MM.1S (cell line): ENCODE results near the gene FCGR2B.
A peak's percentile ranks its signal among the peaks of the same experiment; 100 is the strongest.

Experiments used
- DNase-seq: peaks from one replicate; pipeline ENCODE4 v3.0.0-alpha.2; 2015
- H2AFZ ChIP-seq: fragments of 300-600 bp; sonication (generic); 2 replicates; pipeline ENCODE4 v1.6.0; 2016; ENCODE audit warnings: antibody characterized with exemption, low read length
- H3F3A ChIP-seq: fragments of 300-600 bp; sonication (generic); 2 replicates; pipeline ENCODE4 v1.6.1; 2016; ENCODE audit warnings: mild to moderate bottlenecking, antibody characterized with exemption, low read length, moderate library complexity, mixed read lengths; ENCODE audit not compliant: insufficient read depth
- H3K27ac ChIP-seq: fragments of 300-600 bp; sonication (generic); 2 replicates; pipeline ENCODE4 v1.5.1; 2016; ENCODE audit warnings: mild to moderate bottlenecking, low read length
- H3K27me3 ChIP-seq: fragments of 300-600 bp; sonication (generic); replicated peaks from 2 replicates; pipeline ENCODE4 v1.6.0; 2016; ENCODE audit warnings: low read length; ENCODE audit not compliant: insufficient read depth
- H3K36me3 ChIP-seq: fragments of 300-600 bp; sonication (generic); replicated peaks from 2 replicates; pipeline ENCODE4 v1.6.1; 2016; ENCODE audit warnings: mild to moderate bottlenecking, low read length, mixed read lengths; ENCODE audit not compliant: insufficient read depth
- H3K4me1 ChIP-seq: fragments of 300-600 bp; sonication (generic); 2 replicates; pipeline ENCODE4 v1.6.1; 2016; ENCODE audit warnings: low read length, mixed read lengths
- H3K4me2 ChIP-seq: fragments of 300-600 bp; sonication (generic); 2 replicates; pipeline ENCODE4 v1.6.0; 2016; ENCODE audit warnings: low read depth, low read length
- H3K4me3 ChIP-seq: fragments of 300-600 bp; sonication (generic); 2 replicates; pipeline ENCODE4 v1.5.1; 2016; ENCODE audit warnings: low read length, mixed read lengths
- H3K79me2 ChIP-seq: fragments of 300-600 bp; sonication (generic); 2 replicates; pipeline ENCODE4 v1.6.1; 2016; ENCODE audit warnings: mixed run types, low read length, mixed read lengths
- H3K9ac ChIP-seq: fragments of 300-600 bp; sonication (generic); 2 replicates; pipeline ENCODE4 v1.6.1; 2016; ENCODE audit warnings: low read length, mixed read lengths
- H3K9me2 ChIP-seq: fragments of 300-600 bp; sonication (generic); replicated peaks from 2 replicates; pipeline ENCODE4 v1.6.1; 2016; ENCODE audit warnings: mild to moderate bottlenecking, low read length, mixed read lengths; ENCODE audit not compliant: insufficient read depth
- H3K9me3 ChIP-seq: fragments of 300-600 bp; sonication (generic); replicated peaks from 2 replicates; pipeline ENCODE4 v1.6.1; 2016; ENCODE audit warnings: mild to moderate bottlenecking, low read length, mixed read lengths; ENCODE audit not compliant: insufficient read depth
- H4K20me1 ChIP-seq: fragments of 300-600 bp; sonication (generic); 2 replicates; pipeline ENCODE4 v1.6.1; 2016; ENCODE audit warnings: mild to moderate bottlenecking, low read length, moderate library complexity, mixed read lengths; ENCODE audit not compliant: insufficient read depth
- EZH2 ChIP-seq: fragments of 300-600 bp; sonication (generic); optimal IDR thresholded peaks from 2 replicates; pipeline ENCODE3; 2017; ENCODE audit warnings: low read depth, mild to moderate bottlenecking, antibody characterized with exemption, low read length, mixed read lengths
- EZH2phosphoT487 ChIP-seq: fragments of 300-600 bp; sonication (generic); IDR thresholded peaks from 2 replicates; pipeline ENCODE4 v1.6.1; 2018; ENCODE audit warnings: antibody characterized with exemption, low read length
- TF ChIP-seq, protein P1 (sequence below): fragments of 300-600 bp; sonication (generic); IDR thresholded peaks from 2 replicates; pipeline ENCODE4 v1.5.1; 2016; ENCODE audit warnings: antibody characterized with exemption, low read length, mixed read lengths

The FCGR2B gene

DNA sequence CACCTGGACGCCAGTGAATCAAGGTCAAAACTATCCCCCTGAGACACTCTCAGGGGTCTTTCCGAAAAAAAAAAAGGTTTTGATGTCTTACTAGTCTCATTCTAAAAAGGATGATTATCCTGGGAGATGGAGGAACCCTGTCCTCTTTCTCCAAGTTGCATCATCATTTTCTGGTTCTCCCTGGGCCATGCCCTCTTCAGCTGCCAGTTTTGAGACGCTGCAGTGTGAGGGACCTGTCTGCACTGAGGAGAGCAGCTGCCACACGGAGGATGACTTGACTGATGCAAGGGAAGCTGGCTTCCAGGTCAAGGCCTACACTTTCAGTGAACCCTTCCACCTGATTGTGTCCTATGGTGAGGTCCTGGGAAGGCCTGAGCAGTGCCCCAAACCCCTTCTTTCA lies 47.6 kb downstream of the FCGR2B start:
- Histone ChIP-seq H3K4me2 (no peak overlapping the region), H3K9me3 (no peaks in the 10 kb centered on the region), H3K27ac (no peak overlapping the region), H3F3A (peaks cover 8% of the 10 kb centered on the region; the same call in 1 of the 2 replicates), H3K36me3 (no peaks in the 10 kb centered on the region), H3K4me3 (no peak overlapping the region), H3K9me2 (no peaks in the 10 kb centered on the region), H3K4me1 (peaks cover 23% of the 10 kb centered on the region), H4K20me1 (no peaks in the 10 kb centered on the region), H3K9ac (no peak overlapping the region), H2AFZ (no peak overlapping the region), H3K79me2 (no peaks in the 10 kb centered on the region), H3K27me3 (no peaks in the 10 kb centered on the region)
- DNase-seq, result no peak
- TF ChIP-seq EZH2 (no peak), EZH2phosphoT487 (no peak)
- TF ChIP-seq, protein P1, sequence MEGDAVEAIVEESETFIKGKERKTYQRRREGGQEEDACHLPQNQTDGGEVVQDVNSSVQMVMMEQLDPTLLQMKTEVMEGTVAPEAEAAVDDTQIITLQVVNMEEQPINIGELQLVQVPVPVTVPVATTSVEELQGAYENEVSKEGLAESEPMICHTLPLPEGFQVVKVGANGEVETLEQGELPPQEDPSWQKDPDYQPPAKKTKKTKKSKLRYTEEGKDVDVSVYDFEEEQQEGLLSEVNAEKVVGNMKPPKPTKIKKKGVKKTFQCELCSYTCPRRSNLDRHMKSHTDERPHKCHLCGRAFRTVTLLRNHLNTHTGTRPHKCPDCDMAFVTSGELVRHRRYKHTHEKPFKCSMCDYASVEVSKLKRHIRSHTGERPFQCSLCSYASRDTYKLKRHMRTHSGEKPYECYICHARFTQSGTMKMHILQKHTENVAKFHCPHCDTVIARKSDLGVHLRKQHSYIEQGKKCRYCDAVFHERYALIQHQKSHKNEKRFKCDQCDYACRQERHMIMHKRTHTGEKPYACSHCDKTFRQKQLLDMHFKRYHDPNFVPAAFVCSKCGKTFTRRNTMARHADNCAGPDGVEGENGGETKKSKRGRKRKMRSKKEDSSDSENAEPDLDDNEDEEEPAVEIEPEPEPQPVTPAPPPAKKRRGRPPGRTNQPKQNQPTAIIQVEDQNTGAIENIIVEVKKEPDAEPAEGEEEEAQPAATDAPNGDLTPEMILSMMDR, result no peak

DNA sequence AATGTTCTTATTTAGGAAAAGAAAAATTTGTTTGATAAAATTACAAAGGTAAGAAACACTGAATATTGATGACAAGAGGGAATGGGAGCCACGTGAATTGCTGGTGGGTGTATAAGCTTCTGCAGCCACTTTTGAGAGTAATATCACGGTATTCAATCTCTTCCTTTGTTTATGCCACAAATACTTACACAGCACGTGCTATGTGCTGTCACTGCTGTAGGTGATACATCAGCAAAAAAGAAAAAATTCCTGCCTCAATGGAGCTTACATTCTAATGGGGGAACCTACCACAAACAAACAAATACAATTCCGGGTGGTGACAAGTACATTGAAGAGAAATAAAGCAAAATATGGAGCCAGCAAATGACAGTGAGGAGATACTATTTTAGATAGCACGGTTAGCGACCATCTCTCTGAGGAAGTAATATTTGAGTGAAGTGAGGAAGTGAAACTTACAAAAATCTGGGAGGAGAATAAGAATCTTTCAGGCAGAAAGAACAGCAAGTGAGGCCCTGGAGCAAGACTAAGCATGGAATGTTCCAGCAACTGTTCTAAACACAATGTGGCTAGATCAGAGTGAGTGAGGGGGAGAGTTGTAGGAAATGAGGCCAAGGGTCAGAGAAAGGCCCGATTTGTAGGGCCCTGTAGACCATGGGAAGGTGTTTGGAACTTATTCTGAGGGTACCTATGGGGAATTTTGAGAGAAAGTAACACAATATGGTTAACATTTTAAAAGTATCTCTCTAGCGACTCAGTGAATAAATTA lies 55.8 kb downstream of the FCGR2B start:
- H3K4me2 ChIP-seq, result peak overlapping the region; percentile 35
- no peak overlapping the region for H3K9ac ChIP-seq
- peaks cover 10% of the 10 kb centered on the region for H3K4me1 ChIP-seq
- no peaks in the 10 kb centered on the region for H4K20me1 ChIP-seq
- H3K4me3 ChIP-seq, result no peak overlapping the region
- H3K27me3 ChIP-seq, result no peaks in the 10 kb centered on the region
- peak; percentile 25 for DNase-seq
- H3K79me2 ChIP-seq, result no peaks in the 10 kb centered on the region
- no peaks in the 10 kb centered on the region for H3K9me2 ChIP-seq
- no peaks in the 10 kb centered on the region for H3K9me3 ChIP-seq
- peaks cover 10% of the 10 kb centered on the region; the same call in 1 of the 2 replicates for H3F3A ChIP-seq
- H3K27ac ChIP-seq, result peak overlapping the region; percentile 5; the same call in 1 of the 2 replicates
- TF ChIP-seq EZH2 (no peak), EZH2phosphoT487 (no peak)
- TF ChIP-seq, protein P1, result no peak
- peak overlapping the region; percentile 23; the same call in 1 of the 2 replicates for H2AFZ ChIP-seq
- H3K36me3 ChIP-seq, result no peaks in the 10 kb centered on the region

- no peaks in the 10 kb centered on the region for H3K79me2 ChIP-seq
- DNase-seq, result no peak
- H3K4me3 ChIP-seq, result no peak overlapping the region
- peaks cover 10% of the 10 kb centered on the region; the same call in 1 of the 2 replicates for H3F3A ChIP-seq
- TF ChIP-seq EZH2 (no peak), EZH2phosphoT487 (no peak)
- TF ChIP-seq, protein P1, result no peak
- H3K9ac ChIP-seq, result no peak overlapping the region
- H3K27me3 ChIP-seq, result no peaks in the 10 kb centered on the region
- H3K4me1 ChIP-seq, result peaks cover 10% of the 10 kb centered on the region
- H4K20me1 ChIP-seq, result no peaks in the 10 kb centered on the region
- H3K9me3 ChIP-seq, result no peaks in the 10 kb centered on the region
- no peaks in the 10 kb centered on the region for H3K36me3 ChIP-seq
- peak overlapping the region; percentile 35 for H3K4me2 ChIP-seq
- no peak overlapping the region for H2AFZ ChIP-seq
- peak overlapping the region; percentile 5; the same call in 1 of the 2 replicates for H3K27ac ChIP-seq
- H3K9me2 ChIP-seq, result no peaks in the 10 kb centered on the region
Observed at GRCh38 chr1:161719325-161719611, 56.3 kb downstream of the FCGR2B start.
